Thyroid gland (tissue), 4 donors: ENCODE measurements around the gene DNAH3. TPM values are rescaled to one million over a fixed set of nuclear protein-coding genes. Genes with fewer than 3 reads are reported as not detected.
"Not testable (repeated sequence)": the region's sequence is repeated elsewhere in the genome, so short reads cannot be mapped to it uniquely, and the experiment has no call there.

Experiments used
- DNase-seq, 2 donors: peaks; one replicate each; pipeline ENCODE4 v3.0.0-alpha.2; 2019
- H3K27ac ChIP-seq, 3 donors: fragments of 200-600 bp; sonication (generic); 1 replicate in 2 of 3; 2 replicates in 1 of 3; pipeline ENCODE4 v1.5.1; 2016 to 2019; ENCODE audit warnings: mild to moderate bottlenecking in 1 of 3, moderate library complexity in 1 of 3
- H3K27me3 ChIP-seq: fragments of 200-600 bp; sonication (generic); one replicate; pipeline ENCODE4 v1.5.1; 2019
- H3K36me3 ChIP-seq, 2 donors: fragments of 200-600 bp; sonication (generic); one replicate each; pipeline ENCODE4 v1.5.1; 2016 to 2019
- H3K4me1 ChIP-seq, 2 donors: fragments of 200-600 bp; sonication (generic); one replicate each; pipeline ENCODE4 v1.5.1; 2017 to 2019
- H3K4me3 ChIP-seq, 3 donors: fragments of 200-600 bp; sonication (generic); replicated peaks in 1 of 3; 1 replicate in 2 of 3; 2 replicates in 1 of 3; pipeline ENCODE4 v1.5.1; 2016; ENCODE audit warnings: mild to moderate bottlenecking in 1 of 3
- H3K9me3 ChIP-seq: fragments of 200-600 bp; sonication (generic); one replicate; pipeline ENCODE4 v1.5.1; 2017
- POLR2A ChIP-seq, 2 donors: fragments of 450-650 bp; IDR thresholded peaks; one replicate each; pipeline ENCODE4 v1.6.1; 2017; ENCODE audit warnings: antibody characterized with exemption in 2 of 2, mild to moderate bottlenecking in 2 of 2, moderate library complexity in 1 of 2
- WGBS, 2 donors: methylation state at CpG; one replicate each; pipeline ENCODE4 v1.1.5; 2017; 5-methylcytosine and 5-hydroxymethylcytosine counted together
- intact Hi-C: fragments of 100-400 bp; cut with DNase I; formaldehyde crosslinking; loops from one replicate; pipeline ENCODE4 v1.15.1; 2023
- total RNA-seq, 4 donors: library from RNA; depleted of rRNA; stranded (reverse); fragments of >200 nt; gene quantifications; one replicate each; pipeline ENCODE4 v1.2.3, GENCODE V29; 2016
- TF ChIP-seq, protein P1 (sequence below), 6 experiments: fragments of 200-600 bp in 3 of 6; fragments of 450-650 bp in 3 of 6; sonication (generic) in 3 of 6; IDR thresholded peaks; one replicate each; pipeline ENCODE4 v1.5.1; 2016 to 2019; ENCODE audit warnings: antibody characterized with exemption in 6 of 6, mild to moderate bottlenecking in 2 of 6, inconsistent platforms in 1 of 6, moderate library complexity in 1 of 6

Gene DNAH3
- total RNA-seq, 4 donors from 2014 or later: 0.15 TPM; not detected in 3

DNA sequence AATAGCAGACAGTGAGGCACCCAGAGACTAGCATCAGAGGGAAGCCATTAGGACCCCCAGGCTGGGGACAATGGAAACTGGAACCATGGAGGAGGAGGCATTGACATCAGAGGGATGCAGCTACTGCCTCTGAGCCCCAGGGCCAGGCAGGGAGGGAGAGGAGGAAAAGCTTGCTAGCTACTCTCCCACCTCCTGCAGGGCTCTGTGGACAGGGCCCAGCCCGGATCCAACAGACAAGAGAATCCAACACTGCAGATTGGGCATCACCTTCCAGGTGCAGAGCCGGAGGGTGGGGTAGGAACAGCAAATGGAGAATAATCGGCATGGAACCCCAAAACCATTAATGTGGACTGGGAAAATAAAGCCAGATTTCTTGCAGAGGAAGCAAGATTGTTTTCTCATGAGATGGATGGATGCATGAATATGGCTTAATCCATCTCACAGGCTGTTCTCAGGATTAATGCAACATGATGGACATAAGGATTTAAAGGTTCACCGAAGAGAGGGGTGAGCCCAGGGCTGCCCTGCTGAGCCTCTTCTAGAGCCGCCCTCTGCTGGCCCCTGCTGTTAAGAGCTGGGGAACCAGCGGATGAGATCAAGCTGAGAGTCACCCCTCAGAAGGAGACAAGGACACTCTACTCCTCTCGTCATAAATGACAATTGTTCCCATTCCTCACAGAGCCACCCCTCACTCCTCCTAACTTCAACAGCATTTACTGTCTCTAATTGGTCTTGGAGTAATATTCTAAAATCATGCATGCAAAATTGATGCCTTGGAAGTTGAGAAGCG, 48.8 kb downstream of the DNAH3 start:
- Histone ChIP-seq H3K9me3 (no peaks in the 10 kb centered on the region), H3K27ac (no peak overlapping the region), H3K27me3 (no peaks in the 10 kb centered on the region), H3K36me3 (no peaks in the 10 kb centered on the region), H3K4me1 (no peaks in the 10 kb centered on the region), H3K4me3 (no peak overlapping the region)
- DNase-seq: peak; percentile 6 to 13
- 48 to 68% methylated on average over 8 of the region's 8 CpGs for WGBS, 2 donors
- TF ChIP-seq, protein P1, sequence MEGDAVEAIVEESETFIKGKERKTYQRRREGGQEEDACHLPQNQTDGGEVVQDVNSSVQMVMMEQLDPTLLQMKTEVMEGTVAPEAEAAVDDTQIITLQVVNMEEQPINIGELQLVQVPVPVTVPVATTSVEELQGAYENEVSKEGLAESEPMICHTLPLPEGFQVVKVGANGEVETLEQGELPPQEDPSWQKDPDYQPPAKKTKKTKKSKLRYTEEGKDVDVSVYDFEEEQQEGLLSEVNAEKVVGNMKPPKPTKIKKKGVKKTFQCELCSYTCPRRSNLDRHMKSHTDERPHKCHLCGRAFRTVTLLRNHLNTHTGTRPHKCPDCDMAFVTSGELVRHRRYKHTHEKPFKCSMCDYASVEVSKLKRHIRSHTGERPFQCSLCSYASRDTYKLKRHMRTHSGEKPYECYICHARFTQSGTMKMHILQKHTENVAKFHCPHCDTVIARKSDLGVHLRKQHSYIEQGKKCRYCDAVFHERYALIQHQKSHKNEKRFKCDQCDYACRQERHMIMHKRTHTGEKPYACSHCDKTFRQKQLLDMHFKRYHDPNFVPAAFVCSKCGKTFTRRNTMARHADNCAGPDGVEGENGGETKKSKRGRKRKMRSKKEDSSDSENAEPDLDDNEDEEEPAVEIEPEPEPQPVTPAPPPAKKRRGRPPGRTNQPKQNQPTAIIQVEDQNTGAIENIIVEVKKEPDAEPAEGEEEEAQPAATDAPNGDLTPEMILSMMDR (IDR thresholded peaks at IDR 0.05): peak in 3 of 6 experiments; percentile 11 to 35 (median 19)
- no peak for TF ChIP-seq POLR2A (IDR thresholded peaks at IDR 0.05)
- intact Hi-C loops: no loop called here

- no peak overlapping the region for H3K4me3 ChIP-seq
- H3K27me3 ChIP-seq: no peaks in the 10 kb centered on the region
- no peaks in the 10 kb centered on the region for H3K9me3 ChIP-seq
- no peaks in the 10 kb centered on the region for H3K36me3 ChIP-seq
- intact Hi-C loops: no loop called here
- WGBS, 2 donors: 84 to 89% methylated on average over 4 of the region's 4 CpGs
- no peaks in the 10 kb centered on the region for H3K4me1 ChIP-seq
- H3K27ac ChIP-seq: no peak overlapping the region
- TF ChIP-seq, protein P1 (IDR thresholded peaks at IDR 0.05): no peak
- TF ChIP-seq POLR2A (IDR thresholded peaks at IDR 0.05): no peak
- no peak for DNase-seq
These were observed 50.2 kb downstream of the DNAH3 start for GRCh38 chr16:21100447-21100846.

DNA sequence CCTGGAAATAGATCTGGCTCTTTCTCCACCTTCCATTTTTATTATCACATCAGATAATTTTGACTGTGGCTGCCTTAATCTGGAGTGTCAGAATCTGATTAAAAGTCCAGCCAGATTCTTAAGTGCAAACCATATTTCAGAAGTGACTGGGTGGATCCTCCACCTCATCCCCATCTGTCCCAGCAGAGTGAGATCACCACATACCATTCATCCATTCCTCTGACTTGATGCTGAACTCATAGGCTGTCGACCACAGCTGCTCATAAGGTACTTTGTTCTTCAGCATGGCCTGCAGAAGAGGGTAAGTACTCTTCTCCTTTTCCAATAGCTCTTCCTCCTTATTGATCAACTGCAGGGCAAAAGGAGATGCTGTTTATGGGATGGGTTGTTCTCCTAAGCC, 53.5 kb downstream of the DNAH3 start:
- Histone ChIP-seq H3K4me3 (no peak overlapping the region), H3K4me1 (no peaks in the 10 kb centered on the region), H3K27ac (no peak overlapping the region), H3K36me3 (no peaks in the 10 kb centered on the region), H3K9me3 (no peaks in the 10 kb centered on the region), H3K27me3 (no peaks in the 10 kb centered on the region)
- WGBS, 2 donors: 50 to 85% methylated on average over 1 of the region's 1 CpG
- TF ChIP-seq, protein P1 (IDR thresholded peaks at IDR 0.05): no peak
- TF ChIP-seq POLR2A (IDR thresholded peaks at IDR 0.05): no peak
- intact Hi-C loops: no loop called here
- DNase-seq: no peak

GRCh38 chr16:21094719-21095118, 55.9 kb downstream of the DNAH3 start:
- DNase-seq, H3K9me3 ChIP-seq, H3K36me3 ChIP-seq, H3K27ac ChIP-seq, H3K4me3 ChIP-seq, H3K4me1 ChIP-seq, intact Hi-C loops, H3K27me3 ChIP-seq: not testable (repeated sequence)
- WGBS, 2 donors: 89 to 91% methylated on average over 2 of the region's 2 CpGs

DNA sequence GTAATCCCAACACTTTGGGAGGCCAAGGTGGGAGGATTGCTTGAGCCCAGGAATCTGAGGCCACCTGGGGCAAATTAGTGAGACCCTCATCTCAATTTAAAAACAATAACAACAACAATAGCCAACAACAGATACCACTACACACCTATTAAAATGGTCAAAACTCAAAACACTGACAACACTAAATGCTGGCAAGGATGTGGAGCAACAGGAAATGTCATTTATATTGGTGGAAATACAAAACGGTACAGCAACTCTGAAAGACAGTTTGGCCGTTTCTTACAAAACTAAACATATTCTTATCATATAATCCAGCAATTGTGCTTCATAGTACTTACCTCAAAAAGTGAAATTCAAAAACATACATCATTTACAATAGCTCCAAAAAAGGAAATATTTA, 57.7 kb downstream of the DNAH3 start:
- WGBS, 2 donors: 63 to 82% methylated on average over 2 of the region's 2 CpGs
- no peak for DNase-seq

More for the DNA sequence above, 57.7 kb downstream of the DNAH3 start:
- Histone ChIP-seq H3K4me3 (no peak overlapping the region), H3K4me1 (no peaks in the 10 kb centered on the region), H3K9me3 (no peaks in the 10 kb centered on the region), H3K27ac (no peak overlapping the region), H3K27me3 (no peaks in the 10 kb centered on the region), H3K36me3 (no peaks in the 10 kb centered on the region)
- TF ChIP-seq POLR2A (IDR thresholded peaks at IDR 0.05): no peak
- TF ChIP-seq, protein P1 (IDR thresholded peaks at IDR 0.05): no peak
- intact Hi-C loops: no loop called here
